SK-N-MC (cell line): ENCODE measurements around the gene PDK1.

ENCODE experiments used
- DNase-seq: peaks from one replicate; pipeline ENCODE4 v3.0.0-alpha.2; 2011; ENCODE audit warnings: low read depth, low spot score
- H3K27ac ChIP-seq: fragments of 200-600 bp; sonication (generic); 2 replicates; pipeline ENCODE4 v1.5.1; 2016; ENCODE audit warnings: mixed run types
- H3K36me3 ChIP-seq: fragments of 200-600 bp; sonication (generic); 2 replicates; pipeline ENCODE4 v1.6.1; 2017; ENCODE audit warnings: antibody characterized with exemption, low read length, mixed read lengths; ENCODE audit not compliant: insufficient read depth
- H3K4me3 ChIP-seq: fragments of 200-600 bp; sonication (generic); 2 replicates; pipeline ENCODE4 v1.5.1; 2016
- H3K9ac ChIP-seq: fragments of 200-600 bp; sonication (generic); 2 replicates; pipeline ENCODE4 v1.8.0; 2017; ENCODE audit warnings: mixed run types, mixed read lengths; ENCODE audit not compliant: insufficient read length
- H3K9me3 ChIP-seq: fragments of 200-600 bp; sonication (generic); 2 replicates; pipeline ENCODE4 v1.6.1; 2017; ENCODE audit warnings: low read depth, mild to moderate bottlenecking, antibody characterized with exemption, low read length, moderate library complexity, mixed read lengths
- EZH2 ChIP-seq: fragments of 200-600 bp; sonication (generic); IDR thresholded peaks from one replicate; pipeline ENCODE4 v1.6.1; 2017; ENCODE audit warnings: antibody characterized with exemption
- FOXP2 ChIP-seq: optimal IDR thresholded peaks from 2 replicates; pipeline ENCODE3; 2011; ENCODE audit warnings: mild to moderate bottlenecking, moderate library complexity; ENCODE audit not compliant: insufficient read depth; ENCODE audit errors: extremely low read length, control extremely low read depth
- POLR2AphosphoS5 ChIP-seq: IDR thresholded peaks from 2 replicates; pipeline ENCODE4 v1.6.1; 2012; ENCODE audit warnings: mild to moderate bottlenecking, low read depth, low read length, borderline replicate concordance

The PDK1 gene

GRCh38 chr2:172655091-172655837 lies 99.4 kb downstream of the PDK1 start:
- Histone ChIP-seq H3K9me3 (no peaks in the 10 kb centered on the region; the same call in 1 of the 2 replicates), H3K9ac (no peak overlapping the region), H3K4me3 (no peak overlapping the region), H3K27ac (no peak overlapping the region), H3K36me3 (no peaks in the 10 kb centered on the region)
- no peak for TF ChIP-seq POLR2AphosphoS5
- TF ChIP-seq FOXP2: no peak
- TF ChIP-seq EZH2: no peak
- no peak for DNase-seq

- Histone ChIP-seq H3K4me3 (no peak overlapping the region), H3K9me3 (no peaks in the 10 kb centered on the region; the same call in 1 of the 2 replicates), H3K9ac (no peak overlapping the region), H3K27ac (no peak overlapping the region), H3K36me3 (no peaks in the 10 kb centered on the region)
- no peak for TF ChIP-seq POLR2AphosphoS5
- no peak for TF ChIP-seq EZH2
- no peak for TF ChIP-seq FOXP2
- no peak for DNase-seq
Measured at GRCh38 chr2:172655838-172656573, 100.1 kb downstream of the PDK1 start.
